IPS-18c (cell line): ENCODE results near the gene ATP8B4.
"Not testable (repeated sequence)": the region's sequence is repeated elsewhere in the genome, so short reads cannot be mapped to it uniquely, and the experiment has no call there.

ENCODE experiments used
- H3K4me3 ChIP-seq: 2 replicates; pipeline ENCODE4 v1.7.0; 2013; ENCODE audit warnings: low read depth, mild to moderate bottlenecking, low read length, moderate library complexity; ENCODE audit not compliant: insufficient read depth
- H3K9me3 ChIP-seq: one replicate; pipeline ENCODE4 v1.6.1; 2013; ENCODE audit warnings: mild to moderate bottlenecking, low read length, moderate library complexity; ENCODE audit not compliant: control insufficient read depth, insufficient read depth

ATP8B4 gene

GRCh38 chr15:50120729-50121128 lies 1.7 kb upstream of the ATP8B4 start:
- Histone ChIP-seq H3K4me3 (no peak overlapping the region), H3K9me3 (no peaks in the 10 kb centered on the region)

- Histone ChIP-seq H3K9me3 (no peaks in the 10 kb centered on the region), H3K4me3 (no peak overlapping the region)
Observed at GRCh38 chr15:50117431-50118027, 1.5 kb downstream of the ATP8B4 start.

- Histone ChIP-seq H3K4me3 (no peak overlapping the region), H3K9me3 (no peaks in the 10 kb centered on the region)
Observed at GRCh38 chr15:50116477-50116876, 2.6 kb downstream of the ATP8B4 start.

- no peak overlapping the region for H3K4me3 ChIP-seq
- H3K9me3 ChIP-seq = no peaks in the 10 kb centered on the region
Observed at GRCh38 chr15:50113992-50114780, 4.8 kb downstream of the ATP8B4 start.

GRCh38 chr15:50113187-50113505 lies 5.9 kb downstream of the ATP8B4 start:
- H3K4me3 ChIP-seq = no peak overlapping the region

GRCh38 chr15:50112488-50113186 lies 6.4 kb downstream of the ATP8B4 start:
- H3K4me3 ChIP-seq = no peak overlapping the region

More at GRCh38 chr15:50113187-50113505, 5.9 kb downstream of the ATP8B4 start:
- H3K9me3 ChIP-seq = no peaks in the 10 kb centered on the region

GRCh38 chr15:50110285-50110684 lies 8.7 kb downstream of the ATP8B4 start:
- Histone ChIP-seq H3K9me3 (no peaks in the 10 kb centered on the region), H3K4me3 (no peak overlapping the region)

More at GRCh38 chr15:50112488-50113186, 6.4 kb downstream of the ATP8B4 start:
- no peaks in the 10 kb centered on the region for H3K9me3 ChIP-seq

GRCh38 chr15:50109076-50109987 lies 9.7 kb downstream of the ATP8B4 start:
- H3K9me3 ChIP-seq = no peaks in the 10 kb centered on the region
- H3K4me3 ChIP-seq = no peak overlapping the region

- Histone ChIP-seq H3K4me3 (no peak overlapping the region), H3K9me3 (no peaks in the 10 kb centered on the region)
Observed at GRCh38 chr15:50108461-50108860, 10.6 kb downstream of the ATP8B4 start.

- H3K9me3 ChIP-seq = no peaks in the 10 kb centered on the region
- H3K4me3 ChIP-seq = no peak overlapping the region
Observed at GRCh38 chr15:50107591-50108408, 11.2 kb downstream of the ATP8B4 start.

- no peaks in the 10 kb centered on the region for H3K9me3 ChIP-seq
- no peak overlapping the region for H3K4me3 ChIP-seq
Observed at GRCh38 chr15:50107157-50107556, 11.9 kb downstream of the ATP8B4 start.

GRCh38 chr15:50106457-50106856 lies 12.6 kb downstream of the ATP8B4 start:
- no peak overlapping the region for H3K4me3 ChIP-seq

GRCh38 chr15:50100486-50100885 lies 18.5 kb downstream of the ATP8B4 start:
- Histone ChIP-seq H3K4me3 (no peak overlapping the region), H3K9me3 (no peaks in the 10 kb centered on the region)

More at GRCh38 chr15:50106457-50106856, 12.6 kb downstream of the ATP8B4 start:
- H3K9me3 ChIP-seq = no peaks in the 10 kb centered on the region

GRCh38 chr15:50098545-50098944 lies 20.5 kb downstream of the ATP8B4 start:
- Histone ChIP-seq H3K9me3 (no peaks in the 10 kb centered on the region), H3K4me3 (no peak overlapping the region)

GRCh38 chr15:50095938-50096821 lies 22.9 kb downstream of the ATP8B4 start:
- Histone ChIP-seq H3K4me3 (no peak overlapping the region), H3K9me3 (no peaks in the 10 kb centered on the region)

GRCh38 chr15:50089386-50089785 lies 29.6 kb downstream of the ATP8B4 start:
- not testable (repeated sequence) for H3K4me3 ChIP-seq, H3K9me3 ChIP-seq
